ENCODE measurements around the gene LAMA1. TPM values are rescaled to one million over a fixed set of nuclear protein-coding genes. Genes with fewer than 3 reads are reported as not detected.

The LAMA1 gene
- polyA plus RNA-seq, 4 donors: 0.40 to 5.7 (median 2.4) TPM

DNA sequence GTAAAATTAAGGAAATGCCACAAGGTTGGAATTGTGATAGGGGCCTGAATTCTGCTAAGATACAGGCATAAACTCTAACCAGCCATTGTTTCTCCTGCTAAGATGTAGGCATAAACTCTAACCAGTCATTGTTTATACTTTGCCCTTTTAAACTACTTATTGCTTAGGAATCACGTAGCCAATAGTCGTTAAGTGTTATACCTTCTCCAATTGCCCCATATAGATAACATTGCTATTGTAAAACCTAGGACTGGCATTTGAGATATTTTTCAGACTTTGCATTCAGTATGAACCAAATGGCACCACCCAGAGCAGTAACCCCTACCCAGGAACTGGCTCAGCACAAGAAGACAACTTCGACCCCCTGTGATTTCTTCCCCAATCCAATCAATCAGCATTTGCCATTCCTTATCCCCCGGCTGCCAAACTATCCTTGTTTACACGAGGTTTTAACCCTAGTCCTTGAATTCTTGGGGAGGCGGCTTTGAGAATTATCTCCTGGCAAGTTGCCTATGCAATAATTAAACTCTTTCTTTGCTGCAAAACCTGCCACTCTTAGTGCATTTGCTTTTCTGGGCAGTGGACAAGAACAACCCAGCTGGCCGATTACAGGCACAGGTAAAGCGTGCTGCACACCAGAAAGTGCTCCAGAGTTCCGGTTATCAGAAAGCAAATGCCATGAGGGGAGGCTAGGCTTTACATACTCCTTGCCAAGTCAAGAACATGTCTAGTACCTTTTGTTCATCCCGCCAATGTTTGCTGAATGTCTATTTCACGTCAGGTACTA lies 167.6 kb downstream of the LAMA1 start:
- 17 to 46% (median 29%) methylated on average over 11 of the region's 11 CpGs for WGBS, 3 donors
- Histone ChIP-seq H3K4me1 (ENCODE audit: control insufficient read depth in 3 of 3, insufficient read depth in 2 of 3, low read depth in 1 of 3, low read length in 2 of 3) (peaks cover 0 to 37% (median 10%) of the 10 kb centered on the region in 3 donors), H3K27ac (ENCODE audit: low read depth in 1 of 3, low read length in 2 of 3) (peak overlapping the region in 2 of 3 donors; percentile 46 to 61), H3K27me3 (ENCODE audit: control insufficient read depth in 3 of 3, insufficient read depth in 3 of 3, low read length in 3 of 3) (no peaks in the 10 kb centered on the region), H3K4me3 (ENCODE audit: low read depth in 1 of 3, low read length in 3 of 3) (no peak overlapping the region), H3K36me3 (ENCODE audit: control insufficient read depth in 3 of 3, insufficient read depth in 2 of 3, low read depth in 1 of 3, low read length in 3 of 3) (no peaks in the 10 kb centered on the region), H3K9me3 (ENCODE audit: control insufficient read depth in 2 of 2, insufficient read depth in 1 of 2, low read depth in 1 of 2, low read length in 1 of 2) (no peaks in the 10 kb centered on the region)
- DNase-seq: peak; percentile 71 to 87
- FAIRE-seq: peak; percentile 55

DNA sequence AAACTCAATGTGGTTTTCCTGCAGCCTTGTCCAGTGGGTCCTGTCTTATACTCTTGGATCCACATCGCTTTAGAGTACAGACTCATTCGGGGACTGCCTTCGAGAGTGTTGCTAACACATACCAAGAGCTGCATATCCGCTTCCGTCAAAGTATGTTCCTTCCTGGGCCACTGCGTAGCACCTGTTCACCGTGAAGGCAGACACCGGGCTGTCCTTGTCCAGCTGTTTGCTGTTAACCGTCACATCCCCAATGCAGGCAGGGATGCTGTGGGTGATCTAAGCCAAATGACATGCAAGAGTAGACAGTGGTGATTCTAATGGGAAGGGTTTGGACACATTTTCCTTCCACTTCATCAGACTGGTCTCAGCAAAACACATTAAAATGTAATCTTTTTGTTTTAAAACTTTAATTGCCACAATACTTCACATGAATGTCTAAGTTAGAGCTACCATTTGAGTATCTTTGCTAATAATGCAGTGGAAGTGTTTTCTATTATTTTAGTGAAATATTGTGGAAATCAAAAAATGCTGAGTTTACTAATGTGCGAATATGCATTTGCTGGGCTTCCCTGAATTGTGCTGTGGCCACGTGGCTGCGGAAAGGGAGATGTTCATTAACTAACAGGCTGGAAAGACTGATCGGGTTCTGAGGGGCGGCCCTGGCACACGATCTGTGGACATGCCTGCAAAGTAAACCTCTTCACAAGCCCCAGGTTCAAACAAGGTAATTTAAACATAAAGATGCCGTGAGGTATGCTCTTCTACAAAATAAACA lies 169.1 kb downstream of the LAMA1 start:
- H3K4me1 ChIP-seq (ENCODE audit: control insufficient read depth in 3 of 3, insufficient read depth in 2 of 3, low read depth in 1 of 3, low read length in 2 of 3): peaks cover 0 to 37% (median 10%) of the 10 kb centered on the region in 3 donors
- DNase-seq: peak in 1 of 2 donors; percentile 5
- H3K36me3 ChIP-seq (ENCODE audit: control insufficient read depth in 3 of 3, insufficient read depth in 2 of 3, low read depth in 1 of 3, low read length in 3 of 3): no peaks in the 10 kb centered on the region
- WGBS, 3 donors: 82 to 85% (median 83%) methylated on average over 16 of the region's 16 CpGs
- H3K4me3 ChIP-seq (ENCODE audit: low read depth in 1 of 3, low read length in 3 of 3): no peak overlapping the region
- peak overlapping the region in 2 of 3 donors; percentile 39 to 57 for H3K27ac ChIP-seq (ENCODE audit: low read depth in 1 of 3, low read length in 2 of 3)
- FAIRE-seq: no peak
- no peaks in the 10 kb centered on the region for H3K27me3 ChIP-seq (ENCODE audit: control insufficient read depth in 3 of 3, insufficient read depth in 3 of 3, low read length in 3 of 3)
- no peaks in the 10 kb centered on the region for H3K9me3 ChIP-seq (ENCODE audit: control insufficient read depth in 2 of 2, insufficient read depth in 1 of 2, low read depth in 1 of 2, low read length in 1 of 2)

DNA sequence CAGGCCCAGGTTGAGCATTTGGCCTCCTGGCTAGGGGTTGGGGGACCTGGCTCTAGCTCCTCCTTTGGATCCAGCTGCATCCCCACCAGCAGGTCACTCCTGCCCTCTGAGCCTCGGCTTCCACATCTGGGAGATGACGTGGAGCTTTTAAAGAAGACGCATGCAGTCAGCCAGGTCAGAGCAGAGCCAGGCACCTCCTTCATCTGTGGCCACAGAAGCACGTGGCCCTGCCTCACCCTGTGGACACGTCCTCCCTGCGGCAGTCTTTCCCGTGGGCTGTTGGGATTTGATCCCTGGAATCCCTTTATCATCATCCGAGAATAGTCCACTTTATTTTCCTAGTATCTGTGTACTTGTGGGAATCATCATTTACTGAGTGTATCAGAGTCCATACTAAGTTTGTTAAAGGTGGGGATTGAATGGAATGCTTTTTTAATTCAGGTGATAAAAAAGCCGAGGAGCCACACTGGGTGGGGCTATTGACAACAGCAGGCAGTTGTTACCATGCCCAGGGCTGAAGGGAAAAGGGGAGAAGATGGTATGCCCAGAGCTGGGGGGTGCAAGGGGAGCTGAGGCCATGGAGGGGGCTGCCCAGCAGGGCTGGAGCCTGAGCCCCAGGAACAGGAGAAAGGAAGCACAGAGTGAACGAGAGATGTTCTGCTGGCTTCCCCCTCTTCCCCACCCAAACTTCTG lies 170.1 kb downstream of the LAMA1 start:
- WGBS, 3 donors: 30 to 60% (median 39%) methylated on average over 10 of the region's 10 CpGs
- no peaks in the 10 kb centered on the region for H3K27me3 ChIP-seq (ENCODE audit: control insufficient read depth in 3 of 3, insufficient read depth in 3 of 3, low read length in 3 of 3)
- peaks cover 0 to 37% (median 10%) of the 10 kb centered on the region in 3 donors for H3K4me1 ChIP-seq (ENCODE audit: control insufficient read depth in 3 of 3, insufficient read depth in 2 of 3, low read depth in 1 of 3, low read length in 2 of 3)
- no peaks in the 10 kb centered on the region for H3K9me3 ChIP-seq (ENCODE audit: control insufficient read depth in 2 of 2, insufficient read depth in 1 of 2, low read depth in 1 of 2, low read length in 1 of 2)
- no peaks in the 10 kb centered on the region for H3K36me3 ChIP-seq (ENCODE audit: control insufficient read depth in 3 of 3, insufficient read depth in 2 of 3, low read depth in 1 of 3, low read length in 3 of 3)
- FAIRE-seq (no peak), DNase-seq (peak; percentile 64 to 92)
- H3K4me3 ChIP-seq (ENCODE audit: low read depth in 1 of 3, low read length in 3 of 3): peak overlapping the region in 1 of 3 donors; percentile 26
- peak overlapping the region; percentile 39 to 79 (median 68) for H3K27ac ChIP-seq (ENCODE audit: low read depth in 1 of 3, low read length in 2 of 3)

DNA sequence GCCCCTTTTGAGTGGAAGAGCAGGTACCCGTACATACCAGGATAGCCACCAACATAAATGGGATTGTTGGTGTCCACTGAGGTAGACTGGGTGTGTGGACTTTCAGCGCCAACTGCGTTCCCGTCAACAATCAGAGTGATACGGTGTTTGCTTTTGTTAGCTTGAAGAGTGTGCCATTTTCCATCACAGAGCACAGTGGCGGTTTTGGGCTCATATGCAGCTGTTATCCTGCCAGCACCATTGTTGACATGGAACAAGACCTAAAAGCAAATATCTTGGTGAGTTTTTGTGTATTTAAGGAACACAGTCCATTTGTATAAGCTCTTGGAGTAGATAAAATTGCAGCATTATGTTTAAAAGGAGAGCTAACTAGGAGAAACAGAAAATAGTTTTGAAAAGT lies 174.5 kb downstream of the LAMA1 start:
- no peak for FAIRE-seq
- H3K4me3 ChIP-seq (ENCODE audit: low read depth in 1 of 3, low read length in 3 of 3): no peak overlapping the region
- peaks cover 0 to 3% (median 0%) of the 10 kb centered on the region in 3 donors for H3K36me3 ChIP-seq (ENCODE audit: control insufficient read depth in 3 of 3, insufficient read depth in 2 of 3, low read depth in 1 of 3, low read length in 3 of 3)
- H3K4me1 ChIP-seq (ENCODE audit: control insufficient read depth in 3 of 3, insufficient read depth in 2 of 3, low read depth in 1 of 3, low read length in 2 of 3): peaks cover 0 to 13% (median 5%) of the 10 kb centered on the region in 3 donors
- H3K27ac ChIP-seq (ENCODE audit: low read depth in 1 of 3, low read length in 2 of 3): no peak overlapping the region
- no peaks in the 10 kb centered on the region for H3K9me3 ChIP-seq (ENCODE audit: control insufficient read depth in 2 of 2, insufficient read depth in 1 of 2, low read depth in 1 of 2, low read length in 1 of 2)
- no peak for DNase-seq
- WGBS, 3 donors: 81 to 95% (median 92%) methylated on average over 6 of the region's 6 CpGs
- no peaks in the 10 kb centered on the region for H3K27me3 ChIP-seq (ENCODE audit: control insufficient read depth in 3 of 3, insufficient read depth in 3 of 3, low read length in 3 of 3)

DNA sequence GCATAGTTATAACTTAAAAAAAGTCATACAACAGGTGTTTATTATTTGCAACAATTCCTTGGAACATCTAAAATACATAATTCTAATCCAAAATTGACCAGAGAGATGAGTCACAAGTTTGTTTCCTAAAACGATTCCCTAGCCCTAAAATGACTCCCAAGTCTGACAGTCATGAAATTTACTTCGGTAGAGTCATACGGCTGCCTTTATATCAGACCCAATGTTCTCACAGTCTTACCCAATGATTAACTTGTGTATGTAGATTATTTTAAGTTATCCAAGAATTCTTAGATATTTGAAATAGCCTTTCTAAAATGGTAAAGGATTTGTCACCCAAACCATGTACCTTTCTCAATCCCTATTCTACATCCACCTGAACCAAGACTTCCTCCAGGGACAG lies 174.9 kb downstream of the LAMA1 start:
- no peak overlapping the region for H3K27ac ChIP-seq (ENCODE audit: low read depth in 1 of 3, low read length in 2 of 3)
- DNase-seq: no peak
- H3K9me3 ChIP-seq (ENCODE audit: control insufficient read depth in 2 of 2, insufficient read depth in 1 of 2, low read depth in 1 of 2, low read length in 1 of 2): no peaks in the 10 kb centered on the region
- H3K4me1 ChIP-seq (ENCODE audit: control insufficient read depth in 3 of 3, insufficient read depth in 2 of 3, low read depth in 1 of 3, low read length in 2 of 3): peaks cover 0 to 9% (median under 1%) of the 10 kb centered on the region in 3 donors
- H3K4me3 ChIP-seq (ENCODE audit: low read depth in 1 of 3, low read length in 3 of 3): no peak overlapping the region
- no peaks in the 10 kb centered on the region for H3K27me3 ChIP-seq (ENCODE audit: control insufficient read depth in 3 of 3, insufficient read depth in 3 of 3, low read length in 3 of 3)
- 87 to 94% (median 89%) methylated on average over 3 of the region's 3 CpGs for WGBS, 3 donors
- H3K36me3 ChIP-seq (ENCODE audit: control insufficient read depth in 3 of 3, insufficient read depth in 2 of 3, low read depth in 1 of 3, low read length in 3 of 3): peaks cover 0 to 3% (median 0%) of the 10 kb centered on the region in 3 donors
- no peak for FAIRE-seq

DNA sequence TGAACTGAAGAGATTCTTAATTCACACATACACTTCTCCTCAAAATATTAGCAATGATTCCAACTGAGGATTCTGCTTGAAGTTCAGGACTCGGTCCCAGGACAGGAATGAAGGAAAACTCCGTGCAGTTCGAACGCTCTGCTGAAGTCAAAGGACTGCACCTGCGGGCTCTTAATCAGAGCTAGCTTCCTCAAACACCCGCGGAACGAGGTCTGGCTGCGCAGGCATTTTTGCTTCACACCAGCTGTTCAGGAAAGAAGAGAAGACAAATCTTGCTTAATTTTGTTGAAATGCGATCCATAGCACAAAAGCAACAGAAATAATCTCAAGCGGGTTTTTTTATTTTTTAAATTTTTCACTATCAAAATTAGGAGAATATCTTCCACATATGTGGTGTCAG lies 175.6 kb downstream of the LAMA1 start:
- whole genome bisulfite sequencing, 3 donors: 61 to 77% (median 63%) methylated on average over 11 of the region's 11 CpGs
- H3K27ac ChIP-seq (ENCODE audit: low read depth in 1 of 3, low read length in 2 of 3): no peak overlapping the region
- FAIRE-seq: no peak

DNA sequence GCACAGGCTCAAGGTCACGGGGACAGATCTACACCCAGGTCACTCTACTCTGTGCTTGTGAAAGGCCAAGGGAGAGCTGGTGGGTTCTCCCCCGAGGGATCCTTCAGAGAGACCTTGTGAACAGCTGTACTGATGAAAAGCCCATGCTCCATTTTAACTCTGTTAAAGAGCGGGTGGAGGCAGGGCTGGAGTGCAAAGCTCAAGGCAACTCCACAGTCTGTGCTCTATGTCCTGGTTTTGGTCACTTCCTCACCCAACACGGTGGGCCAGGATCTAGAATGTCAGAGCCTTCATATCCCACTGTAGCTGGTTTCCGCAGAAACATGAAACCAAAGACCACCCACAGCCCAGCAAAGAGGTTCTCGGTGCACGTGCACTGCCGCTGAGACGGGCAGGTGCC lies 177.1 kb downstream of the LAMA1 start:
- H3K27me3 ChIP-seq (ENCODE audit: control insufficient read depth in 3 of 3, insufficient read depth in 3 of 3, low read length in 3 of 3): no peaks in the 10 kb centered on the region
- FAIRE-seq (no peak), DNase-seq (no peak)
- H3K27ac ChIP-seq (ENCODE audit: low read depth in 1 of 3, low read length in 2 of 3): no peak overlapping the region
- no peaks in the 10 kb centered on the region for H3K4me1 ChIP-seq (ENCODE audit: control insufficient read depth in 3 of 3, insufficient read depth in 2 of 3, low read depth in 1 of 3, low read length in 2 of 3)
- WGBS, 3 donors: 81 to 90% (median 88%) methylated on average over 9 of the region's 9 CpGs
- no peak overlapping the region for H3K4me3 ChIP-seq (ENCODE audit: low read depth in 1 of 3, low read length in 3 of 3)
- H3K9me3 ChIP-seq (ENCODE audit: control insufficient read depth in 2 of 2, insufficient read depth in 1 of 2, low read depth in 1 of 2, low read length in 1 of 2): no peaks in the 10 kb centered on the region
- H3K36me3 ChIP-seq (ENCODE audit: control insufficient read depth in 3 of 3, insufficient read depth in 2 of 3, low read depth in 1 of 3, low read length in 3 of 3): peaks cover 0 to 3% (median 0%) of the 10 kb centered on the region in 3 donors

More for the DNA sequence above, 175.6 kb downstream of the LAMA1 start:
- Histone ChIP-seq H3K9me3 (ENCODE audit: control insufficient read depth in 2 of 2, insufficient read depth in 1 of 2, low read depth in 1 of 2, low read length in 1 of 2) (no peaks in the 10 kb centered on the region), H3K36me3 (ENCODE audit: control insufficient read depth in 3 of 3, insufficient read depth in 2 of 3, low read depth in 1 of 3, low read length in 3 of 3) (peaks cover 0 to 3% (median 0%) of the 10 kb centered on the region in 3 donors), H3K27me3 (ENCODE audit: control insufficient read depth in 3 of 3, insufficient read depth in 3 of 3, low read length in 3 of 3) (no peaks in the 10 kb centered on the region), H3K4me3 (ENCODE audit: low read depth in 1 of 3, low read length in 3 of 3) (no peak overlapping the region), H3K4me1 (ENCODE audit: control insufficient read depth in 3 of 3, insufficient read depth in 2 of 3, low read depth in 1 of 3, low read length in 2 of 3) (peaks cover 0 to 2% (median 0%) of the 10 kb centered on the region in 3 donors)
- DNase-seq: no peak

DNA sequence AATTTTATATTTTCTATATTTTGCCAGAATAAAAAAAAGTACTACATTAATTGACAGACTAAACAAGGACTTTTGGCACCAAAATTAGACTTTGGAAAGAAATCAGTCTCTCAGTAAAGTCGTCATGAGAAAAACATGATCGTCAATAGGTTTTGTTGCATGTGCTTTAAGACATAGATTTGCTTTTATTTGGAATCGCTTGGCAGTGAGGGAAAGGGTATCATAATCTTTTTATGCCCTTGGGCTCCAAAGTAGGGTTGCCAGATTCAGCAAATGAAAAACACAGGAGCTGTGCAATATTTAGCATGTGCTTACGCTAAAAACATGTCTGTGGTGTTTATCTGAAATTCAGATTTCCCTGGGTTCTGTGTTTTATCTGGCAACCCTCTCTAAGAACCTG lies 177.6 kb downstream of the LAMA1 start:
- H3K4me3 ChIP-seq (ENCODE audit: low read depth in 1 of 3, low read length in 3 of 3): no peak overlapping the region
- 81 to 94% (median 91%) methylated on average over 4 of the region's 4 CpGs for WGBS, 3 donors
- no peak for FAIRE-seq

More for the DNA sequence above, 177.6 kb downstream of the LAMA1 start:
- H3K27ac ChIP-seq (ENCODE audit: low read depth in 1 of 3, low read length in 2 of 3): no peak overlapping the region
- H3K27me3 ChIP-seq (ENCODE audit: control insufficient read depth in 3 of 3, insufficient read depth in 3 of 3, low read length in 3 of 3): no peaks in the 10 kb centered on the region
- H3K9me3 ChIP-seq (ENCODE audit: control insufficient read depth in 2 of 2, insufficient read depth in 1 of 2, low read depth in 1 of 2, low read length in 1 of 2): no peaks in the 10 kb centered on the region
- H3K4me1 ChIP-seq (ENCODE audit: control insufficient read depth in 3 of 3, insufficient read depth in 2 of 3, low read depth in 1 of 3, low read length in 2 of 3): no peaks in the 10 kb centered on the region
- DNase-seq: no peak
- peaks cover 0 to 3% (median 0%) of the 10 kb centered on the region in 3 donors for H3K36me3 ChIP-seq (ENCODE audit: control insufficient read depth in 3 of 3, insufficient read depth in 2 of 3, low read depth in 1 of 3, low read length in 3 of 3)

Measured in small intestine (tissue), 7 donors.